ENCODE measurements around the gene SRXN1.

The SRXN1 gene

GRCh38 chr20:653110-653589 lies at the start of gene SRXN1:
Gene SRXN1 (minus strand): TSS chr20:653200. CDS start chr20:653185, 15 bp downstream.
- DNase-seq (ENCODE audit: low read depth), result peak; percentile 91
- H3K4me3 ChIP-seq (ENCODE audit: control insufficient read depth, low read depth, low read length), result peak within 1 kb of the TSS; percentile 76
- no peak for TF ChIP-seq CTCF (conservative IDR thresholded peaks at IDR 0.05; ENCODE audit: control insufficient read depth, insufficient read depth, low read depth, low read length)

GRCh38 chr20:701401-702129 lies 48.6 kb upstream of the SRXN1 start:
- H3K4me3 ChIP-seq (ENCODE audit: control insufficient read depth, low read depth, low read length), result no peak overlapping the region
- TF ChIP-seq CTCF (conservative IDR thresholded peaks at IDR 0.05; ENCODE audit: control insufficient read depth, insufficient read depth, low read depth, low read length), result no peak
- no peak for DNase-seq (ENCODE audit: low read depth)

- no peak for DNase-seq (ENCODE audit: low read depth)
- no peak overlapping the region for H3K4me3 ChIP-seq (ENCODE audit: control insufficient read depth, low read depth, low read length)
- no peak for TF ChIP-seq CTCF (conservative IDR thresholded peaks at IDR 0.05; ENCODE audit: control insufficient read depth, insufficient read depth, low read depth, low read length)
Measured at GRCh38 chr20:699811-700338, 46.9 kb upstream of the SRXN1 start.

- H3K4me3 ChIP-seq (ENCODE audit: control insufficient read depth, low read depth, low read length), result no peak overlapping the region
- TF ChIP-seq CTCF (conservative IDR thresholded peaks at IDR 0.05; ENCODE audit: control insufficient read depth, insufficient read depth, low read depth, low read length), result no peak
- DNase-seq (ENCODE audit: low read depth), result no peak
Measured at GRCh38 chr20:699342-699741, 46.3 kb upstream of the SRXN1 start.

- TF ChIP-seq CTCF (conservative IDR thresholded peaks at IDR 0.05; ENCODE audit: control insufficient read depth, insufficient read depth, low read depth, low read length), result no peak
- DNase-seq (ENCODE audit: low read depth), result no peak
- no peak overlapping the region for H3K4me3 ChIP-seq (ENCODE audit: control insufficient read depth, low read depth, low read length)
Measured at GRCh38 chr20:698276-698675, 45.3 kb upstream of the SRXN1 start.

- no peak overlapping the region for H3K4me3 ChIP-seq (ENCODE audit: control insufficient read depth, low read depth, low read length)
- no peak for TF ChIP-seq CTCF (conservative IDR thresholded peaks at IDR 0.05; ENCODE audit: control insufficient read depth, insufficient read depth, low read depth, low read length)
- DNase-seq (ENCODE audit: low read depth), result no peak
Measured at GRCh38 chr20:697826-698225, 44.8 kb upstream of the SRXN1 start.

Measured in fibroblast of mammary gland (primary cell).